Fibroblast of villous mesenchyme (primary cell): ENCODE measurements around the gene GRPEL2. TPM values are rescaled to one million over a fixed set of nuclear protein-coding genes. Genes with fewer than 3 reads are reported as not detected.

Experiments
- DNase-seq: peaks from one replicate; pipeline ENCODE4 v3.0.0-alpha.2; 2010; ENCODE audit warnings: low read depth
- H3K4me3 ChIP-seq: 2 replicates; pipeline ENCODE4 v1.5.1; 2011; ENCODE audit warnings: low read depth, mild to moderate bottlenecking, low read length
- total RNA-seq: library from RNA; depleted of rRNA; stranded (reverse); fragments of >200 nt; gene quantifications from 2 replicates; pipeline ENCODE4 v1.2.3, GENCODE V29; 2012
- TF ChIP-seq, protein P1 (sequence below): IDR thresholded peaks from 2 replicates; pipeline ENCODE4 v1.5.1; 2012; ENCODE audit warnings: low read depth, mild to moderate bottlenecking, low read length; ENCODE audit not compliant: insufficient read depth

GRPEL2 gene
- total RNA-seq, 1 donor, result 27.6 TPM

DNA sequence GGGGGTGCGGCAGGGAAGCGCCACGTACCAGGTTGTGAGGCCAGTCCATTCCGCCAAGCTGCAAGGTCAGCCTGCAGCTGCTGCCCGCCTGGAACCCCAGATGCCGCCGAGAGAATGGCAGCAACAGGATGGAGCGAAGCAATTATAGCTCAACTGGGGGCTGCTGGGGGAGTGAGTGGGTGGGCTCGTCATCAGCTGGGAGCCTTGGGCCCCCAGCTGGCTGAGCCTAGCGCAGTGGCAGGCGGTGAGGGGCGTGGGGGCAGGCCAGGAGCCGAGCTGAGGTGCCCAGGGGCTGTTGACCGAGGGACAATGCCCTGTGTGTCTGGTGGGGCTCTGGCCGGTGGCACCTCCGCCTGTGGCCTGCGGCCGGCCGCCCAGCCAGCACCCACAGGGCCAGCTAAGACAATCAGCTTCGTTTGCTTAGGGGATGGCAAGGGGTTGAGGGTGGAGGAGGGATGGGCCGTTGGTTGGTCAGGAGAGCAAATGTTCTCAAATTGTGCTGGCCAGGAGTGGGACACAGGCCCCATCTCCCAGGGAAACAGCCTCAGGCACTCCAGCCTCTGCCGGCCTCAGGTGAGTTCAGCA lies 34.0 kb downstream of the GRPEL2 start, which contains the start of gene IL17B:
Gene IL17B, minus strand, starts transcription at position 116 of the 585 bp plus-strand sequence. Its CDS starts 67 bp downstream, at position 49.
- H3K4me3 ChIP-seq, result no peak within 1 kb of the TSS
- TF ChIP-seq, protein P1, sequence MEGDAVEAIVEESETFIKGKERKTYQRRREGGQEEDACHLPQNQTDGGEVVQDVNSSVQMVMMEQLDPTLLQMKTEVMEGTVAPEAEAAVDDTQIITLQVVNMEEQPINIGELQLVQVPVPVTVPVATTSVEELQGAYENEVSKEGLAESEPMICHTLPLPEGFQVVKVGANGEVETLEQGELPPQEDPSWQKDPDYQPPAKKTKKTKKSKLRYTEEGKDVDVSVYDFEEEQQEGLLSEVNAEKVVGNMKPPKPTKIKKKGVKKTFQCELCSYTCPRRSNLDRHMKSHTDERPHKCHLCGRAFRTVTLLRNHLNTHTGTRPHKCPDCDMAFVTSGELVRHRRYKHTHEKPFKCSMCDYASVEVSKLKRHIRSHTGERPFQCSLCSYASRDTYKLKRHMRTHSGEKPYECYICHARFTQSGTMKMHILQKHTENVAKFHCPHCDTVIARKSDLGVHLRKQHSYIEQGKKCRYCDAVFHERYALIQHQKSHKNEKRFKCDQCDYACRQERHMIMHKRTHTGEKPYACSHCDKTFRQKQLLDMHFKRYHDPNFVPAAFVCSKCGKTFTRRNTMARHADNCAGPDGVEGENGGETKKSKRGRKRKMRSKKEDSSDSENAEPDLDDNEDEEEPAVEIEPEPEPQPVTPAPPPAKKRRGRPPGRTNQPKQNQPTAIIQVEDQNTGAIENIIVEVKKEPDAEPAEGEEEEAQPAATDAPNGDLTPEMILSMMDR, result no peak
- no peak for DNase-seq

DNA sequence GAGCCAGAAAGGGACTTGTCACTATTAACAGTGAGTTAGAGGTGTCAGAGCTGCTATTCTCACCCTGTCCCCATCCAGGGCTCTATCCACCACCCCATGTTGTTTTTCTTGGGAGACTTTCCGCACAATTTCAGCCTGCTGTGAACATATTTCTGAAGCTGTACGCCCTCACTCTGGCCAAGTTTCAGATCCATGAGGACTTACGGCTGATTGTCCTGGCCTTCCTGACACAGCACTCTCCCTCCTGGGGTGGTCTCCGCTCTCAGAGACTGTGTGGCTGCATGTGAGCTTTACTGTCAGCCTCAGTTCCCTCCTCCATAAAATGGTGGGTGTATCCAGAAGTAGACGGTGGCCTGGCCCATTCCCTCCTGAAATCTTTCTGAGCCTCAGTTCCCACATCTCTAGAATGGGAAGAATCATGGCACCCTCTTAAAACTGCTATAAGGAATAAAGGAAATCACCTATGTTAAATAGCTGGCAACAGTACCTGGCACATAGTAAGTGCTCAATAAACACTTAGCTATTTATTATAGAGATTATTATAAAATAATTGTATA lies 34.6 kb downstream of the GRPEL2 start:
- H3K4me3 ChIP-seq, result no peak overlapping the region
- no peak for DNase-seq
- TF ChIP-seq, protein P1, result no peak

DNA sequence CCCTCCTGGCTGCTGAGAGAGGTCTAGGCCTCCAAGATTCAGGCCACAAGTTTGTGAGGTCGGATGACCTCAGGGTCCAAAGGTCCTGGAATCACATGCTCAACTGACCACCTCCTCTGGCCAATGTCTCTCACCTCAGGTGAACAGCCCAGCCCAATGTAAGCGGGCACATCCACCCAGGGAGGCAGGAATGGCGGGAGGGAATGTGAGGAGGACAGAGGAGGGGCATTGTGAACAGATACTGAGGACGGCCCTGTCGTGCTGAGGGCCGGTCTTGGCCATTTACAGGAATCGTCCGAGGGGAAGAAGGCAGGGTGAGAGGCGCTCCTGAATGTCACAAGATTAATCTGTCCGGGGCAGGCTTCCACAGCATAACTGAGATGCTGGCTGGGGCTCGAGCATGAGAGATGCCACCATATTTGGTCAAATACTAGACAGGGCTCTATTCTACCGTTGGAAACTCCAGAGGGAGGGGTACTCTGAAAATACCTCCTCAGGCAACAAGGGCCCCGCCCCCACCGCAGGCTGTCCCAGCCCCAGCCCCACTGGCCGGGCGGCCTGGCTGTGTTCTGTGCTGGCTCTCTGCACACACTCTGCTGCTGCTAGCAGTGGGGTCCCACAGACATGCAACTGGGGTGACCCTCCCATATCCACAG lies 35.3 kb downstream of the GRPEL2 start:
- TF ChIP-seq, protein P1, result no peak
- no peak overlapping the region for H3K4me3 ChIP-seq
- DNase-seq, result no peak

DNA sequence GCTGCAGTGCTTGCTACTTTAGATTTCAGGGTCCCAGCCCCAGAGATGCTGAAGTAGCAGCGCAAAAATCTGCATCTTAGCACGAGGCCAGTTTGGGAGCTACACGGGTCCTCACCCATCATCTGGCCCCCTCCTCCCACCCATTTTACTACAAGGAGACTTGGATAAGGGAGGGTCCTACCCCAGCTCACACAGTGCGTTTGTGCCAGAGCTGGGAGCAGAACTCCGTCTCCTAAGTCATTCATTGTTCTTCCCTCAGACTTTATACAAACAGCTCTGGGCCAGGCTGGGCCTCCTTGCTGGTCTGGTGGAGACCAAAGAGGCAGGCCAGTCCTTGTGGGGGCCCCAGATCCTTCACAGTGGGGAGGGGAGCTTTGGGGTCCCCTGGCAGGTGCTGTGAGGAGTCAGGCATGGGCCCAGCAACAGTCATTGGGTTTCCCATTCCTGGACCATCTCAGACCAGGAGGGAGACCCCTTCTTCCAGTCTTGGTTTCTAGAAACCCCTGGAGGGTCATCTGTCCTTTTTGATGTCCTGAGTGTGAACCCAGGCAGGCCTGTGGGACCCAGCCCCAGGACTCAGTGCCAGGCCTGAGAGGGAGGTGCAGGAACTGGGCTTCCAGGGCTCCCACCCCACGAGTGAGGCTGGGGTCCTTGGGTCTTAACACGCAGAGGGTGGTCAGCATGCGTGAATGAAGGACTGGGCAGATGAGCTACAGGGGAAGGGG lies 36.1 kb downstream of the GRPEL2 start:
- TF ChIP-seq, protein P1, result no peak
- no peak overlapping the region for H3K4me3 ChIP-seq
- no peak for DNase-seq

DNA sequence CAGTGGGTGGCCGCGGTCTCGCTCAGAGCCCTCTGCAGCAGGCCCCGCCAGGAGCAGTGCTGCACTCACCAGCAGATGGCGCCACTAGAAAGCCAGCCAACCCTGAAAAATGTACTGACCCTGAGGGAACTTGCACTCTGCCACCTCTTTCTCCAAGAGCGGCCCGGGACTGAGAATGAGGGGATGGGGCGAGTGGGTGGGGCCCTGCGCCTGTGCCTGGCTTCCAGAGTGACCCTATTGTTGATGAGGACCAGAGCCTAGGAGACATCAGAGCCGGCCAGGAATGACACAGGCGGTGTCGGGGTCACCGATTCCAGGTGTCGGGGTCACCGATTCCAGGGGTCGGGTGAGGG lies 36.7 kb downstream of the GRPEL2 start:
- DNase-seq, result peak; percentile 82
- H3K4me3 ChIP-seq, result no peak overlapping the region
- TF ChIP-seq, protein P1, result peak; percentile 89

DNA sequence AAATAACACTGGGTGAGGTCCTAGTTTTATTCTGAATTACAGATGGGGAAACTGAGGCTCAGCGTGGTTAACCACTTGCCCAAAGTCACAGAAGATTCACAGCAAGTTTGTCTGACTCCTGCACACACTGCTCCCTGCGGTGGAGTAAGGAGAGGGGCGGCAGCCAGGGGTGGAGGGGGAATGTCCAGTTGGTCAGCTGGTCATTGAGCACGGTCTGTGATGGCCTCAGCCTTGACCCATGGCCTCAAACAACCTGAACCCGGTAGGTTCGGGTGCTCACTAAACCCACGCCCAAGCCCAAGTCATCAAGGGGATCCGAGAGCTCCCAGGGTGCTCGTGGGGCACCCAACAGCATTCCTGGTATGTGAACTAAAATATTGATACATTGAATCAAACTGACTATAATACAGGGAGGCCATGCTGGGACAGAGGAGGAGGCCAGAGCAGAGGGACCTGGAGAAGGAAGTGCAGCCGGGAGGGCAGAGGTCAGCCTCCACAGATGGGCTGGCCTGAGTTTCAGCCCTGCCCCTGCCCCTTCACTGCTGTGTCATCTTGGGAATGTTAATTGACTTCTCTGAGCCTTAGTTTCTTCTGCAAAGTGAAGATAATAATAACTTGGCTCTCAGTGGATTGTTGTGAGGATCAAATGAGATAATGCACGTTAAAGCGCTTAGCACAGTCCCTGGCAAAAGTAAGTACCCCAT lies 37.4 kb downstream of the GRPEL2 start:
- TF ChIP-seq, protein P1, result no peak
- no peak overlapping the region for H3K4me3 ChIP-seq
- DNase-seq, result no peak
